Prostate gland (tissue), 2 donors: ENCODE measurements around the gene TBC1D14.

Source experiments
- CTCF ChIP-seq, 4 experiments: fragments of 200-600 bp in 2 of 4; fragments of 450-650 bp in 2 of 4; sonication (generic) in 2 of 4; IDR thresholded peaks; 1 replicate in 3 of 4; 2 replicates in 1 of 4; pipeline ENCODE4 v1.5.1; 2016 to 2019; ENCODE audit warnings: antibody characterized with exemption in 4 of 4, mild to moderate bottlenecking in 2 of 4, moderate library complexity in 2 of 4
- POLR2A ChIP-seq: fragments of 450-650 bp; IDR thresholded peaks from one replicate; pipeline ENCODE4 v1.6.1; 2016; ENCODE audit warnings: antibody characterized with exemption, mild to moderate bottlenecking
- POLR2AphosphoS5 ChIP-seq: sonication (generic); formaldehyde crosslinking; IDR thresholded peaks from one replicate; pipeline ENCODE4 v1.6.1; 2017; ENCODE audit warnings: antibody characterized with exemption

DNA sequence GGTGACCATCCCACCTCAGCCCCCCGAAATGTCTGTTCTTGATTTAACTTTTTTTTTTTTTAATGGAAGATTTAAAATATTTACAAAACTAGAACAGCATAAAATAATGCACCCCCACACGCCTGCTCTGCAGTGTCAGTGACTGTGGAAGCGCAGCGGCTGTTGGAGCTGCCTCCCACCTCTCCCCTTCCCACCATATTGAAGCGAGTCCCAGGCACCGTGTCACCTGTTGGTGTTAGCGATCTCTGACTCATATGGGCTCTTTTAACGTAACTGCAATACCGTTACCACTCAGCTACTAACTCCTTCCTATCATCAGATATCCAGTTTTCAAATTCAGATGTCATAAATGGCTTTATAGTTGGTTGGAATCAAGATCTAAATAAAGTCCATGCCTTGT lies 116.5 kb downstream of the TBC1D14 start:
- no peak for TF ChIP-seq CTCF (IDR thresholded peaks at IDR 0.05)
- no peak for TF ChIP-seq POLR2A
- no peak for TF ChIP-seq POLR2AphosphoS5
